GM12891 (cell line): ENCODE data around the gene SSH2.

Source experiments
- POLR2A ChIP-seq: IDR thresholded peaks from 2 replicates; pipeline ENCODE4 v1.6.1; 2011; ENCODE audit warnings: low read depth, low read length, control low read depth
- POLR2AphosphoS5 ChIP-seq: IDR thresholded peaks from 2 replicates; pipeline ENCODE4 v1.6.1; 2011; ENCODE audit warnings: low read depth, low read length, control low read depth

DNA sequence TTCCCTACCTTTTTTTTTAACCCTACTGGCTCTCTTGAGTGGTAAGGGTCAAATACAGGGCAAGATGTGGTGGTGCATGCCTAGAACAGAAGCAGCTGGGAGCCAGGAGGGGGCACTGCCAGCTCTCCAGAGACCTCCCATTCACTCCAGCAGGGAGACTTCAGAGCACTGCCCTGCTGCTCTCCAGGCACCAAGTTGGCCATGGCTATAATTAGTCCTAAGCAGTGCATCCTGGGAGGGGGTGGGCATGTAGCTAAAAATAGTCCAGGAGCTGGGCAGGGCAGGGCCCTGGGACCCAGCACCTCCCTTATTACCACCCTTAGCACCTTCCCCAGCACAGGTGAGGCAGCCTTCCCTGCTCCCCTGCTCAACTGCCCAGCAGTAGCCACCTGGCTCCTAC is 310.8 kb downstream of the SSH2 start:
- no peak for TF ChIP-seq POLR2A
- no peak for TF ChIP-seq POLR2AphosphoS5
